Choroid plexus epithelial cell (primary cell): ENCODE results near the gene GSTM2.
A peak's percentile ranks its signal among the peaks of the same experiment; 100 is the strongest.

Experiments
- DNase-seq: peaks from one replicate; pipeline ENCODE4 v3.0.0-alpha.2; 2010; ENCODE audit warnings: low read depth
- H3K4me3 ChIP-seq: 2 replicates; pipeline ENCODE4 v1.5.1; 2011; ENCODE audit warnings: low read depth, mild to moderate bottlenecking, control low read depth, low read length, moderate library complexity
- CTCF ChIP-seq: conservative IDR thresholded peaks from 2 replicates; pipeline ENCODE4 v1.5.1; 2011; ENCODE audit warnings: low read depth, mild to moderate bottlenecking, control low read depth, inconsistent platforms, low read length, moderate library complexity

GSTM2 gene

DNA sequence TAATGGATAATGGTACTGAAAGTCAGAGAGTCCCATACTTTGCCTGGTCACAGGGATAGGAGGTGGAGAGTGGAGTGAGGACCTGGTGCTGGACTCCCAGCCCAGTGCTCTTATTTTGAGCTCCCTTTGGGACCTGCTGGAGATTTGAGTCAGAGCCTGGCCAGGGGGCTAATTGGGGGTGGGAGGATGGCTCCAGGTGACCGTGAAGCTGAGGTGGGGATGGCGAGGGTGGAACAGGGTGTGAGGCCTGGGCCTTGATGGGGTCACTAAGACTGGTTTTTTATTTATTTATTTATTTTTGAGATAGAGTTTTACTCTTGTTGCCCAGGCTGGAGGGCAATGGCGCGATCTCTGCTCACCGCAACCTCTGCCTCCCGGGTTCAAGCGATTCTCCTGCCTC lies 30.4 kb upstream of the GSTM2 start:
- TF ChIP-seq CTCF, result no peak
- no peak for DNase-seq
- no peak overlapping the region for H3K4me3 ChIP-seq

DNA sequence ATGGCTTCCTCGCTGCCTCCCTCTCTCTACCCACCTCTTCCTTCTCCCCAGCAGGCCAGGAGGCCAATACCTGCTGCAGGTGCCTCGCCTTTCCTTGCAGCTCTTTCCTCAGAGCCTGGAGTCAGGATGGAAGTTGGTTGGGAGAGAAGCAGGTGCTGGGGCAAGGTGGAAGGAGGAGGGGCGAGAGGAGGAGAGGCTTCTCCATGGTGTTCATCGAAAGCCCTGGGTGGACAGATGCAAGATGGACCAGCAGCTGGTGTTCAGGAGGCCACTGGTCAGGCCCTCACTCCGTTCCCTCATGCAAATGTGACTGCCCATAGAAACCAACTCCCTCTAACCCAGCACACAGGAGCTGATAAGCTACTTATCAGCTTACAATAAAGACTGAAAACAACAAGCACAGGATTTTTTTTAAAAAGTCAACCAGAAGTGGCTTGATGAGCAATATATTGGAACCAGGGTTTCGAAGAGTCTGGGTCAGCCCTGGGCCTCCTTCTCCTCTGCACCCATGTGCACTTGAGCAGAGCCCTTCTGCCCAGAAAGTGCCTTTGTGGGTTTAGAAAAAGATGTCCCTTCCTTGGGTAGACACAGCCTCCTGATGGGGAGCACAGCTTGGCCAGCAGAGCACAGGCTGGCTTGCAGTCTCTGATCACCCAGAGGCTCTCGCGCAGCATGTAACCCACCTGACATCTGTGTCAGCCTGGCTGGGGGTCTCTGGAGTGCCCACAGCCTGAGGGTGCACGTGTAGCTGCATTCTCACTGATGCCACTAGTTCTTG lies 28.6 kb upstream of the GSTM2 start:
- no peak for DNase-seq
- TF ChIP-seq CTCF, result no peak
- H3K4me3 ChIP-seq, result no peak overlapping the region

- no peak for TF ChIP-seq CTCF
- no peak for DNase-seq
- H3K4me3 ChIP-seq, result no peak overlapping the region
These were observed 28.0 kb upstream of the GSTM2 start for GRCh38 chr1:109639841-109640184.

DNA sequence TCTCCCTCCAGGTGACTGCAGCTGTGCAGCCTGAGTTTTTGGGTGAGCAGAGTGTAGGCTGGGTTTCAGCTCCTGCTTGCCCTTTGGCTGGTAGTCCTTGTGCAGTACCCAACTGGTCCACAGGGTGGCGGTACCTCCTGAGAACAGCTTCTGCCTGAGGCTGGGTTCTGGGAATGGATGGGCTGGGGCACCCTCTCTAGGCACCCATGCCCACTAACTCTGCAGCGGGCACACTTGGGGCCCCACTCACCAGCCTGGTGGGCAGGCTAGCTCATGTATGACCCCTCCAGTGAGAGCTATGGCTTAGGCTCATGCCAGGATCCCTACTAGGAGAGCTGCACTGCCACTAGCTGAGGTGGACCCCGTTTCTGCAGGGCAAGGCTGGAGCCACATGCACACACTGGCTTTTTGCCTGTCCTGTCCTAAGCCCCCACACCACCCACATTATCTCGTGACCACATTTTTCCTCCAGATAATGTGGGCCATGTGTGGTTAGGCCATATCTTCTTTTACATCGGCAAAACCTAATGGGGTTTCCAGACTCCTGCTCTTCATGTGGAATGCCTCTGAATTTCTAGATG lies 27.5 kb upstream of the GSTM2 start:
- DNase-seq, result peak; percentile 78
- no peak overlapping the region for H3K4me3 ChIP-seq
- TF ChIP-seq CTCF, result peak; percentile 95

DNA sequence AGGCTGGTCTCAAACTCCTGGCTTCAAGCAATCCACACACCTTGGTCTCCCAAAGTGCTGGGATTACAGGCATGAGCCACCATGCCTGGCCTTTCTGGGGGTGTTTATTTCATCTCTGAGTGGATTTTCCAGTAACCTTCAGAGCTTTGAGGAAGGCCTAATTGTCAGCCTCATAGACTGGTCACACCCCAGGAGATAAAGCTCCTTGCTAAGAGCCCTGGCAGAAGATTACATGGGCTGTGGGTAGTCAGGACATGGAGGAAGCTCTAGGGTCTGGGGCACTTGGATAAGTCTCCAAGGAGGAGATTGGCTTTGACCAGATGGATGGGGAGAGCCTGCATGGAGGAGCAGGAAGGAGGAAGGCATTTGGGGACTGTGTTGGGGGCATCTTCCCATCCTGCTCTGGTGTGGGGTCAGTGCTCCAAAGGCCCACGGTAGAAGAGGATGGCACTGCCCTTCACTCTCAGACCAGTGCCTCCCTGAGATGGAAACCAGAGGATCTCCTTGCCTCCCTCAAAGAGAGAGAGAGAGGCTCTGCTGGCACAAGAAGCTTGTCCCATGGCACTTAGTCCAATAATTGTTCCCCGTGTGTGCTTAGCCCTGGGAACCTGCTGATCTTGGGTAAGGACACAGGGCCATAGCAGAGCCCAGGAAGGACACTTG lies 26.6 kb upstream of the GSTM2 start:
- TF ChIP-seq CTCF, result no peak
- DNase-seq, result no peak
- no peak overlapping the region for H3K4me3 ChIP-seq

DNA sequence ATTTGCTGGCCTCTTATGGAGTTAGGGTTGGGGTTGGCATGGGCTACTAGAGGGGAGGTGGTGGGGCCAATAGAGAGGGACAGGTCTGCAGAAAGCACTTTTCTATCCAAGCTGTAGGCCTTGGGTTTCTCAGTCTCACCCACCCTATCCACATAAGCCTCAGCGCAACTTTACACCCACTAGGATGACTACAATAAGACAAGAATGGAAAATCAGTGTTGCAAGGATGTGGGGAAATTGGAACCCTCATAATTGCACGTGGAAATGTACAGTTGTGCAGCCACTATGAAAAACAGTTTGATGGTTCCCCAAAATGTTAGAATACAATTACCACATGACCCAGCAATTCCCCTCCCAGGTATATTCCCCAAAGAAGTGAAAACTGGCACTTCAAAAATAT lies 26.0 kb upstream of the GSTM2 start:
- no peak for TF ChIP-seq CTCF
- no peak for DNase-seq
- no peak overlapping the region for H3K4me3 ChIP-seq
